ENCODE data around the gene TFCP2L1. TPM values are rescaled to one million over a fixed set of nuclear protein-coding genes. Genes with fewer than 3 reads are reported as not detected.
"Not testable (repeated sequence)": the region's sequence is repeated elsewhere in the genome, so short reads cannot be mapped to it uniquely, and the experiment has no call there.

Gene TFCP2L1
- total RNA-seq, 1 donor from 2014 or later: 0.05 TPM

DNA sequence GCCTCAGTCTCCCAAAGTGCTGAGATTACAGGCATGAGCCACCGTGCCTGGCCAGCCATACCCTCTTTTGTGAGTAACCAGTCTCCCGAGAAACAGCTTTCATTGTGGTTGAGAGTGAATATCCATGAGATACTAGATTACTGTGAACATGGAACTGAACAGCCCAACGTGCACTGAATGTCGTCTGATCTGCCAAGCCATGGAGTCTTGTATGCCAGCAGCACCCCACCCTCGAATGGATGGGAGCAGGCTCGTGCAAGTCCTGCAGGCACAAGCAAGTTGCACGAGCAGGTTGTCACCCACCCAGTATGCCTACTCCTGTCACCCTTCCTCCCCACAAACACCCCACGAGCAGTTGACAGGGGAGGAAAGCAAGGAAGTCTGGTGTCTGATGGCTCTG lies 36.5 kb upstream of the TFCP2L1 start:
- Histone ChIP-seq H3K9ac (ENCODE audit: low read length) (no peak overlapping the region), H3K79me2 (ENCODE audit: insufficient read depth, low read length) (no peaks in the 10 kb centered on the region), H3K4me1 (ENCODE audit: insufficient read depth, low read length) (no peaks in the 10 kb centered on the region), H3K4me3 (ENCODE audit: insufficient read depth, low read depth, low read length) (no peak overlapping the region), H3K4me2 (ENCODE audit: low read length) (no peak overlapping the region), H4K20me1 (ENCODE audit: insufficient read depth, low read length) (no peaks in the 10 kb centered on the region), H3K36me3 (ENCODE audit: insufficient read depth, low read length) (no peaks in the 10 kb centered on the region), H3K27me3 (ENCODE audit: insufficient read depth, low read length) (peaks cover 7% of the 10 kb centered on the region), H3K27ac (ENCODE audit: low read depth, low read length) (no peak overlapping the region), H3K9me3 (ENCODE audit: insufficient read depth, low read depth, low read length) (no peaks in the 10 kb centered on the region), H2AFZ (ENCODE audit: low read depth, low read length) (no peak overlapping the region)
- H3K27me3 Mint-ChIP-seq (ENCODE audit: low read depth, unreplicated experiment): peaks cover 13% of the 10 kb centered on the region
- DNase-seq (ENCODE audit: low read depth) (no peak), FAIRE-seq (no peak)
- peaks cover 4% of the 10 kb centered on the region for H3K36me3 Mint-ChIP-seq (ENCODE audit: low read depth, unreplicated experiment)
- TF ChIP-seq, protein P1, sequence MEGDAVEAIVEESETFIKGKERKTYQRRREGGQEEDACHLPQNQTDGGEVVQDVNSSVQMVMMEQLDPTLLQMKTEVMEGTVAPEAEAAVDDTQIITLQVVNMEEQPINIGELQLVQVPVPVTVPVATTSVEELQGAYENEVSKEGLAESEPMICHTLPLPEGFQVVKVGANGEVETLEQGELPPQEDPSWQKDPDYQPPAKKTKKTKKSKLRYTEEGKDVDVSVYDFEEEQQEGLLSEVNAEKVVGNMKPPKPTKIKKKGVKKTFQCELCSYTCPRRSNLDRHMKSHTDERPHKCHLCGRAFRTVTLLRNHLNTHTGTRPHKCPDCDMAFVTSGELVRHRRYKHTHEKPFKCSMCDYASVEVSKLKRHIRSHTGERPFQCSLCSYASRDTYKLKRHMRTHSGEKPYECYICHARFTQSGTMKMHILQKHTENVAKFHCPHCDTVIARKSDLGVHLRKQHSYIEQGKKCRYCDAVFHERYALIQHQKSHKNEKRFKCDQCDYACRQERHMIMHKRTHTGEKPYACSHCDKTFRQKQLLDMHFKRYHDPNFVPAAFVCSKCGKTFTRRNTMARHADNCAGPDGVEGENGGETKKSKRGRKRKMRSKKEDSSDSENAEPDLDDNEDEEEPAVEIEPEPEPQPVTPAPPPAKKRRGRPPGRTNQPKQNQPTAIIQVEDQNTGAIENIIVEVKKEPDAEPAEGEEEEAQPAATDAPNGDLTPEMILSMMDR (IDR thresholded peaks at IDR 0.05; ENCODE audit: insufficient read depth, low read depth, low read length): no peak
- TF ChIP-seq EZH2 (IDR thresholded peaks at IDR 0.05; ENCODE audit: insufficient read depth, low read length): no peak
- no peak overlapping the region for H3K27ac Mint-ChIP-seq (ENCODE audit: unreplicated experiment)
- peaks cover 2% of the 10 kb centered on the region for H3K9me3 Mint-ChIP-seq (ENCODE audit: unreplicated experiment)
- no peak overlapping the region for H3K4me3 Mint-ChIP-seq (ENCODE audit: unreplicated experiment)
- H3K4me1 Mint-ChIP-seq (ENCODE audit: low read depth, unreplicated experiment): peaks cover 5% of the 10 kb centered on the region

- H3K79me2 ChIP-seq (ENCODE audit: insufficient read depth, low read length): no peaks in the 10 kb centered on the region
- H3K9me3 ChIP-seq (ENCODE audit: insufficient read depth, low read depth, low read length): no peaks in the 10 kb centered on the region
- TF ChIP-seq EZH2 (IDR thresholded peaks at IDR 0.05; ENCODE audit: insufficient read depth, low read length): no peak
- TF ChIP-seq, protein P1 (IDR thresholded peaks at IDR 0.05; ENCODE audit: insufficient read depth, low read depth, low read length): no peak
- no peak for DNase-seq (ENCODE audit: low read depth)
- H3K36me3 Mint-ChIP-seq (ENCODE audit: low read depth, unreplicated experiment): no peaks in the 10 kb centered on the region
- H4K20me1 ChIP-seq (ENCODE audit: insufficient read depth, low read length): no peaks in the 10 kb centered on the region
- H3K9ac ChIP-seq (ENCODE audit: low read length): no peak overlapping the region
- no peak for FAIRE-seq
- no peak overlapping the region for H3K27ac ChIP-seq (ENCODE audit: low read depth, low read length)
- H2AFZ ChIP-seq (ENCODE audit: low read depth, low read length): no peak overlapping the region
- peaks cover 2% of the 10 kb centered on the region for H3K9me3 Mint-ChIP-seq (ENCODE audit: unreplicated experiment)
- no peaks in the 10 kb centered on the region for H3K4me1 ChIP-seq (ENCODE audit: insufficient read depth, low read length)
- no peak overlapping the region for H3K4me3 ChIP-seq (ENCODE audit: insufficient read depth, low read depth, low read length)
- H3K36me3 ChIP-seq (ENCODE audit: insufficient read depth, low read length): no peaks in the 10 kb centered on the region
- no peak overlapping the region for H3K4me2 ChIP-seq (ENCODE audit: low read length)
- peaks cover 13% of the 10 kb centered on the region for H3K27me3 Mint-ChIP-seq (ENCODE audit: low read depth, unreplicated experiment)
- peaks cover 7% of the 10 kb centered on the region for H3K27me3 ChIP-seq (ENCODE audit: insufficient read depth, low read length)
- no peak overlapping the region for H3K27ac Mint-ChIP-seq (ENCODE audit: unreplicated experiment)
- H3K4me3 Mint-ChIP-seq (ENCODE audit: unreplicated experiment): no peak overlapping the region
- peaks cover 5% of the 10 kb centered on the region for H3K4me1 Mint-ChIP-seq (ENCODE audit: low read depth, unreplicated experiment)
These were observed 34.9 kb upstream of the TFCP2L1 start for GRCh38 chr2:121319941-121320340.

GRCh38 chr2:121316986-121317385 lies 32.0 kb upstream of the TFCP2L1 start:
- no peaks in the 10 kb centered on the region for H3K36me3 ChIP-seq (ENCODE audit: insufficient read depth, low read length)
- H3K4me1 ChIP-seq (ENCODE audit: insufficient read depth, low read length): no peaks in the 10 kb centered on the region
- H3K4me1 Mint-ChIP-seq (ENCODE audit: low read depth, unreplicated experiment): no peaks in the 10 kb centered on the region
- peaks cover 18% of the 10 kb centered on the region for H3K27me3 Mint-ChIP-seq (ENCODE audit: low read depth, unreplicated experiment)
- H3K4me3 Mint-ChIP-seq (ENCODE audit: unreplicated experiment): no peak overlapping the region
- no peak overlapping the region for H3K27ac Mint-ChIP-seq (ENCODE audit: unreplicated experiment)
- H3K27me3 ChIP-seq (ENCODE audit: insufficient read depth, low read length): peaks cover 3% of the 10 kb centered on the region
- DNase-seq (ENCODE audit: low read depth) (no peak), FAIRE-seq (no peak)
- no peaks in the 10 kb centered on the region for H4K20me1 ChIP-seq (ENCODE audit: insufficient read depth, low read length)
- no peak overlapping the region for H2AFZ ChIP-seq (ENCODE audit: low read depth, low read length)
- H3K4me2 ChIP-seq (ENCODE audit: low read length): no peak overlapping the region
- no peak for TF ChIP-seq EZH2 (IDR thresholded peaks at IDR 0.05; ENCODE audit: insufficient read depth, low read length)
- TF ChIP-seq, protein P1 (IDR thresholded peaks at IDR 0.05; ENCODE audit: insufficient read depth, low read depth, low read length): no peak
- H3K36me3 Mint-ChIP-seq (ENCODE audit: low read depth, unreplicated experiment): no peaks in the 10 kb centered on the region
- no peaks in the 10 kb centered on the region for H3K9me3 ChIP-seq (ENCODE audit: insufficient read depth, low read depth, low read length)
- H3K9me3 Mint-ChIP-seq (ENCODE audit: unreplicated experiment): no peaks in the 10 kb centered on the region
- no peak overlapping the region for H3K4me3 ChIP-seq (ENCODE audit: insufficient read depth, low read depth, low read length)
- no peak overlapping the region for H3K27ac ChIP-seq (ENCODE audit: low read depth, low read length)
- H3K79me2 ChIP-seq (ENCODE audit: insufficient read depth, low read length): no peaks in the 10 kb centered on the region
- no peak overlapping the region for H3K9ac ChIP-seq (ENCODE audit: low read length)

GRCh38 chr2:121313701-121314100 lies 28.7 kb upstream of the TFCP2L1 start:
- not testable (repeated sequence) for H3K9me3 ChIP-seq (ENCODE audit: insufficient read depth, low read depth, low read length); H3K4me1 ChIP-seq (ENCODE audit: insufficient read depth, low read length); H3K27ac ChIP-seq (ENCODE audit: low read depth, low read length); H3K27me3 ChIP-seq (ENCODE audit: insufficient read depth, low read length); H3K4me1 Mint-ChIP-seq (ENCODE audit: low read depth, unreplicated experiment); H2AFZ ChIP-seq (ENCODE audit: low read depth, low read length); H3K4me3 ChIP-seq (ENCODE audit: insufficient read depth, low read depth, low read length); DNase-seq (ENCODE audit: low read depth); H3K27ac Mint-ChIP-seq (ENCODE audit: unreplicated experiment); FAIRE-seq; H3K9ac ChIP-seq (ENCODE audit: low read length); H3K9me3 Mint-ChIP-seq (ENCODE audit: unreplicated experiment); H3K4me3 Mint-ChIP-seq (ENCODE audit: unreplicated experiment); H3K36me3 Mint-ChIP-seq (ENCODE audit: low read depth, unreplicated experiment); H3K36me3 ChIP-seq (ENCODE audit: insufficient read depth, low read length); H3K79me2 ChIP-seq (ENCODE audit: insufficient read depth, low read length); H3K4me2 ChIP-seq (ENCODE audit: low read length); H4K20me1 ChIP-seq (ENCODE audit: insufficient read depth, low read length)
- H3K27me3 Mint-ChIP-seq (ENCODE audit: low read depth, unreplicated experiment): peaks cover 12% of the 10 kb centered on the region
